ENCODE measurements around the gene SLC25A13. TPM values are rescaled to one million over a fixed set of nuclear protein-coding genes. Genes with fewer than 3 reads are reported as not detected.

SLC25A13 gene
- total and polyA plus RNA-seq, 2 of the 8 experiments (the other 6 are each of a cell fraction or from before 2014, with no cell fraction given) = 30.8 to 85.4 TPM

- no peak for TF ChIP-seq ZNF274 (IDR thresholded peaks at IDR 0.05; ENCODE audit: borderline replicate concordance, extremely low read depth, low read length)
Measured at GRCh38 chr7:96359876-96360275, 38.0 kb upstream of the SLC25A13 start (continued).

Data from H1 (cell line).